Pancreas (tissue), 10 donors: ENCODE results near the gene TNFSF15. TPM values are rescaled to one million over a fixed set of nuclear protein-coding genes. Genes with fewer than 3 reads are reported as not detected.

Experiments used
- ATAC-seq, 4 donors: fragments of 200-7000 bp; cut with Tn5 transposase; one replicate each; pipeline versions ENCODE4 v1.8.0 to v1.9.1; 2020; ENCODE audit warnings: mild to moderate bottlenecking in 4 of 4, moderate library complexity in 4 of 4
- DNase-seq, 6 donors: peaks; one replicate each; pipeline ENCODE4 v3.0.0-alpha.2; 2020
- FAIRE-seq: peaks from 2 replicates; lab custom pipeline; 2012; peaks lifted over from hg19 to GRCh38; lab: Jason Lieb, UNC
- H3K27ac ChIP-seq, 4 donors: fragments of 200-600 bp; sonication (generic); 1 replicate in 3 of 4; 2 replicates in 1 of 4; pipeline versions ENCODE4 v1.5.0 to v1.8.0; 2020
- H3K27me3 ChIP-seq, 4 donors: fragments of 200-600 bp; one replicate each; pipeline ENCODE4 v1.8.0; 2021
- H3K36me3 ChIP-seq, 3 donors: fragments of 200-600 bp; sonication (generic) in 1 of 3; one replicate each; pipeline versions ENCODE4 v1.5.0 to v1.8.0; 2020 to 2021
- H3K4me1 ChIP-seq, 3 donors: fragments of 200-600 bp; one replicate each; pipeline ENCODE4 v1.8.0; 2021
- H3K4me3 ChIP-seq, 4 donors: fragments of 200-600 bp; sonication (generic) in 2 of 4; one replicate each; pipeline versions ENCODE4 v1.5.0 to v1.8.0; 2020 to 2021
- H3K9me3 ChIP-seq, 4 donors: fragments of 200-600 bp; one replicate each; pipeline ENCODE4 v1.8.0; 2021
- WGBS, 2 donors: extraction: QIAGEN DNeasy Blood & Tissue Kit; methylation state at CpG; one replicate each; pipeline ENCODE4 v1.1.7; 2013; 5-methylcytosine and 5-hydroxymethylcytosine counted together
- intact Hi-C, 3 donors: fragments of 100-400 bp; cut with DNase I; formaldehyde crosslinking; loops; one replicate each; pipeline versions ENCODE4 v1.11.1 to v1.14.2; 2022
- polyA plus RNA-seq, 2 donors: library from polyadenylated mRNA; stranded (reverse); fragments of 200-250 nt; gene quantifications; one replicate each; pipeline ENCODE4 v1.2.3, GENCODE V29; 2013
- total RNA-seq, 6 donors: library from RNA; stranded (reverse); fragmentation: NEBNext Ultra II Directional in 4 of 6; extraction: Animal tissue kit (Norgen Biotek cat#: 25700) in 4 of 6; gene quantifications; one replicate each; pipeline versions ENCODE4 v1.2.1 to v1.2.4, GENCODE V29; 2021 to 2023
- TF ChIP-seq, protein P1 (sequence below), 4 donors: fragments of 200-600 bp; sonication (generic) in 3 of 4; IDR thresholded peaks; one replicate each; pipeline versions ENCODE4 v1.5.0 to v1.8.0; 2021; ENCODE audit warnings: antibody characterized with exemption in 4 of 4
- donor health status: healthy with polysubstance abuse.
- donor health status: DM: no; HTN: no; CAD: no; lungs with moderate emphysema.
- donor health status: DM: no; HTN: no; CAD: no.
- donor health status: control.
- donor health status: control.
- donor health status: Bipolar disorder and iron deficiency.
- donor health status: DM: yes; HTN: yes; CAD: no.
- donor health status: DM: no; HTN: no; CAD: no.
- donor health status: DM: no; HTN: no; CAD: no.
- donor health status: DM: yes; HTN: yes; CAD: no.

TNFSF15 gene
- total and polyA plus RNA-seq, 8 donors = 0.04 to 1.7 (median 0.12) TPM

DNA sequence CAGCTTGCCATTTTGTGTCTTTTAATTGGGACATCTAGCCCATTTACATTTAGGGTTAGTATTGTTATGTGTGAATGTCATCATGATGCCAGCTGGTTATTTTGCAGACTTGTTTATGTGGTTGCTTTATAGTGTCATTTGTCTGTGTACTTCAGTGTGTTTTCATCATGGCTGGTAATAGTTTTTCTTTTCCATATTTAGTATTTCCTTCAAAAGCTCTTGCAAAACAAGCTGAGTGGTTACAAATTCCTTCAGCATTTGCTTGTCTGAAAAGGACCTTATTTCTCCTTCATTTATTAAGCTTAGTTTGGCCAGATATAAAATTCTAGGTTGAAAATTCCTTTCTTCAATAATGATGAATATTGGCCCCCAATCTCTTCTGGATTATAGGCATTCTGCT lies 28.5 kb upstream of the TNFSF15 start:
- no peak for ATAC-seq

DNA sequence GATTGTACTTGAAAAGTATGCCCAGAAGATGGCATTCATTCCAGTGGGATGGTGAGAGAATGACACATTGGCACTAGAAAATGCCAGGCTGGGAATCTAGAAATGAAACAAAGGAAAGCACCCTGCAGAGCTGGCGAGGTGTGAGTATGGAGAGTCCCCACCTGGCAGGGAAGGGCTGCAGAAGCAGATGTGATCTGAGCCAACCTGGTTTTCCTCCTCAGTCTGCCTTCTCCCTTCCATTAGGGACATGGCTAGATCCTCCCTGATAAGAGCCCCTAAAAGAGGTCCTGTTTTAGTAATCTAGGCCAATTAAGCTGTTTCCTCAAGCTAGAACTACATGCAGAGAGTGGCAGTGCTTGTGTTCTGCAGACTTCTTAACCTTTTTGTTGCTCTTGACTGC lies 24.7 kb upstream of the TNFSF15 start:
- H3K9me3 ChIP-seq = no peaks in the 10 kb centered on the region
- no peak overlapping the region for H3K27ac ChIP-seq
- intact Hi-C loops = no loop called here
- no peaks in the 10 kb centered on the region for H3K36me3 ChIP-seq
- H3K4me3 ChIP-seq = no peak overlapping the region
- TF ChIP-seq, protein P1, sequence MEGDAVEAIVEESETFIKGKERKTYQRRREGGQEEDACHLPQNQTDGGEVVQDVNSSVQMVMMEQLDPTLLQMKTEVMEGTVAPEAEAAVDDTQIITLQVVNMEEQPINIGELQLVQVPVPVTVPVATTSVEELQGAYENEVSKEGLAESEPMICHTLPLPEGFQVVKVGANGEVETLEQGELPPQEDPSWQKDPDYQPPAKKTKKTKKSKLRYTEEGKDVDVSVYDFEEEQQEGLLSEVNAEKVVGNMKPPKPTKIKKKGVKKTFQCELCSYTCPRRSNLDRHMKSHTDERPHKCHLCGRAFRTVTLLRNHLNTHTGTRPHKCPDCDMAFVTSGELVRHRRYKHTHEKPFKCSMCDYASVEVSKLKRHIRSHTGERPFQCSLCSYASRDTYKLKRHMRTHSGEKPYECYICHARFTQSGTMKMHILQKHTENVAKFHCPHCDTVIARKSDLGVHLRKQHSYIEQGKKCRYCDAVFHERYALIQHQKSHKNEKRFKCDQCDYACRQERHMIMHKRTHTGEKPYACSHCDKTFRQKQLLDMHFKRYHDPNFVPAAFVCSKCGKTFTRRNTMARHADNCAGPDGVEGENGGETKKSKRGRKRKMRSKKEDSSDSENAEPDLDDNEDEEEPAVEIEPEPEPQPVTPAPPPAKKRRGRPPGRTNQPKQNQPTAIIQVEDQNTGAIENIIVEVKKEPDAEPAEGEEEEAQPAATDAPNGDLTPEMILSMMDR (IDR thresholded peaks at IDR 0.05) = no peak
- WGBS, 2 donors = 45 to 53% methylated on average over 1 of the region's 1 CpG
- ATAC-seq (peak in 1 of 4 donors; percentile 66), DNase-seq (no peak), FAIRE-seq (no peak)
- no peaks in the 10 kb centered on the region for H3K27me3 ChIP-seq
- no peaks in the 10 kb centered on the region for H3K4me1 ChIP-seq

More for the DNA sequence above, 28.5 kb upstream of the TNFSF15 start:
- Histone ChIP-seq H3K27me3 (no peaks in the 10 kb centered on the region), H3K27ac (no peak overlapping the region), H3K9me3 (no peaks in the 10 kb centered on the region), H3K4me3 (no peak overlapping the region), H3K36me3 (no peaks in the 10 kb centered on the region), H3K4me1 (no peaks in the 10 kb centered on the region)
- intact Hi-C loops = no loop called here
- TF ChIP-seq, protein P1 (IDR thresholded peaks at IDR 0.05) = no peak
- DNase-seq (no peak), FAIRE-seq (no peak)

DNA sequence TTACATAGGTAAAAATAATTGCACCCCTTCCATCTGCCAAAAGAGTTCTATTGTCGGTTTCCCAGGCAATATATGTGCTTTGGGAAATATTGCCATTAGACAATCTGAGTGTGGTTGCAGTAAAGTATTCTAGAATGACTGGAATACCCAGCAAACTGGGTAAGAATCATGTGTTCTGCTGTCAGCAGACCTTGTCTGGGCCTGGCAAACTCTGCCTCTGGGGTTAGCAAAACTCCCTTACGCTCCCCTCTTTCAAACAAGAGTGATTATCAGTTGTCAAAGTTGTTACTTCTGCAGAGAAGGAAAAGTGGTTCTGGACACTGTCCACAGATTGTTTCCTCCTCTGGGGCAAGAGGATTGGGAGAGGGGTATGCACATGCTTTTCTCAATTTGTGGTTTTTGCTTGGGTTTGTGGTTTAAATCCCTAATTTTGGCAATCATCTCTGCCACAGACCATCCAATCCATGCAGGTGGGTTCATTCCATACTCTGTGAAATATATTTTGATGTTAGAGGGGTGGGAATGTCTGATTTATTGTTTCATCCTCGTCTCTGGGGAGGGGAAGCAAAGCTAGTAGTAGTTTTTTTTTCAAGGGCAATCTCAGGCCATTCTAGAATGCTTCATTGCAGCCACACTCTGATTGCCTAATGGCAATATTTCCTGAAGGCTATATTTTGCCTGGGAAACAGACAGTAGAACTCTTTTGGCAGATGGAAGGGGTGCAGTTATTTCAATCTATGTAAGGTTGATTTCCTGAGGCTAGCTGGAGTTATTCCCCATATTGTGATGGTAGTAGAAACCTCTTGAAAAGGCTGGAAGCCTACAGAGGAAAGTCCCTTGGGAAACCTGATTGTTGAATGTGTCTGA lies 24.0 kb upstream of the TNFSF15 start:
- Histone ChIP-seq H3K4me1 (no peaks in the 10 kb centered on the region), H3K27ac (no peak overlapping the region), H3K36me3 (no peaks in the 10 kb centered on the region), H3K9me3 (no peaks in the 10 kb centered on the region), H3K27me3 (no peaks in the 10 kb centered on the region), H3K4me3 (no peak overlapping the region)
- FAIRE-seq (no peak), DNase-seq (no peak), ATAC-seq (peak in 1 of 4 donors; percentile 20)
- WGBS, 2 donors = 66 to 76% methylated on average over 3 of the region's 3 CpGs
- intact Hi-C loops = no loop called here
- TF ChIP-seq, protein P1 (IDR thresholded peaks at IDR 0.05) = no peak

DNA sequence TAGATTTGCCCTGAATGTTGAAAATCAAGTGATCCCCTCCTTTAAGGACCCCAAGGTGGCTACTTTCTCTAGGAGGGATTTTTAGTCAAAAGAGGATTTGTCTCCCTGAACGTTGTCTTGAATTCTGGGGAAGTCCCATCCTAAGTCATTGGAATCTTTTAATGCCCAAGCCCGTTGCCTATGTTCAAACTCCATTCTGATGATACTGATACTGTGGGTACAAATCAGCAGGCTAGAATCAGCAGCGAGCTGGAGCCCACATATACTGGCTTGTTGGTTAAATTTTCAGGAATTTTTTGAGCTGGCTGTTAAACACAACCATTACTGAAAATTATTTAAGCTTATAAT lies 22.4 kb upstream of the TNFSF15 start:
- Histone ChIP-seq H3K4me3 (no peak overlapping the region), H3K27me3 (no peaks in the 10 kb centered on the region), H3K9me3 (no peaks in the 10 kb centered on the region), H3K4me1 (no peaks in the 10 kb centered on the region), H3K27ac (no peak overlapping the region), H3K36me3 (no peaks in the 10 kb centered on the region)
- TF ChIP-seq, protein P1 (IDR thresholded peaks at IDR 0.05) = no peak
- no peak for DNase-seq
- intact Hi-C loops = no loop called here
- WGBS, 2 donors = 70 to 75% methylated on average over 3 of the region's 3 CpGs
- no peak for ATAC-seq
- no peak for FAIRE-seq

DNA sequence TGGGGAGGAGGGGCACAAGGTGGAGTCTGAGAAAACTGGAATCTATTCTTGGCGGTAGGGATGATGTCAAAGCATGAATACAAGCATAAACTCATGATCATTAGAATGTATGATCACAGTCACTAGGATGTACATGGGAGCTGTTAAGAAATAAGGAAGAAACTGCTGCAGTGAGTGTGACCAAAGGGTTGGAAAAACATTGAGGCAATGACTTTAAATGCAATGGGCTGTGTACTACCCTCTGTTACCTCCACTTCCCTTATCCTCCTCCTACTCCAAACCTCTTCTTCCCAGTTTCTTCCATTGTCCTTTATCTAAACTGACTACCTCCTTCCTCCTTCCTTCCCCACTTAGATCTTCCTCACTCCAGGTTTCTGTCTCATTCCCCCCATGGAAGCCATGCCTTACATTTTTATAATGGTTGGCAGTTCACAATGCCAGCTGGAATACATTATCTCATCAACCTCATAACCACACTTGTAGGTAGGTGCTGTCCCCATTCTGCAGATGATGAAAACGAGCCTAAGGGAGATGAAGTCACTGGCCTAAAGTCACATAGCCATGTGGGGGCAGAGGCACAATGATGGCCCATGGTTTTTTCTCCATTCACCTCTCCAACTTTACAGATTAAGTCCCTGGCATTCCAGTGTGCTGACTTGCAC lies 21.9 kb upstream of the TNFSF15 start:
- DNase-seq (no peak), FAIRE-seq (no peak), ATAC-seq (no peak)
- H3K4me3 ChIP-seq = no peak overlapping the region
- H3K36me3 ChIP-seq = no peaks in the 10 kb centered on the region
- no peaks in the 10 kb centered on the region for H3K9me3 ChIP-seq
- TF ChIP-seq, protein P1 (IDR thresholded peaks at IDR 0.05) = no peak
- H3K27ac ChIP-seq = no peak overlapping the region
- 58 to 63% methylated on average over 2 of the region's 2 CpGs for WGBS, 2 donors
- no peaks in the 10 kb centered on the region for H3K4me1 ChIP-seq
- intact Hi-C loops = no loop called here
- H3K27me3 ChIP-seq = no peaks in the 10 kb centered on the region
